22Rv1 (cell line): ENCODE data around the gene MRPS24.

ENCODE experiments used
- ZFX ChIP-seq: fragments of 450-650 bp; IDR thresholded peaks from 2 replicates; pipeline ENCODE4 v1.6.1; 2017; ENCODE audit warnings: antibody characterized with exemption, borderline replicate concordance
- TF ChIP-seq, protein P1 (sequence below): fragments of 450-650 bp; IDR thresholded peaks from 2 replicates; pipeline ENCODE4 v1.5.1; 2017; ENCODE audit warnings: mild to moderate bottlenecking

DNA sequence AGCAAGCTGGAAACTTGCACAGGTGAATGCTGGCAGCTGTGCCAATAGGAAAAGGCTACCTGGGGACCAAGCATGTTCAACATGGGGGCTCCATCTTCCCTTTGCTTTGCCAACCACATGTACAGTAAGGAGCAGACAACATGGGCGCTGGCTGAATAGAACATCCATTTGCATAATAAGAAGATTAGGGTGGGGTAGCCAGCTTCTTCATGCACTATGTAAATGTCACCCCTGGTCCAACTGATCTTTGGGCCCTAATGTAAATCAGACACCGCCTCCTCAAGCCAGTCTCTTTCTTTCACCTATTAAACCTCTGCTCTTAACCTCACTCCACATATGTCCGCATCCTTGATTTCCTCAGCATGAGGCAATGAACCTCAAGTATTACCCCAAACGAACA lies 26.0 kb downstream of the MRPS24 start:
- TF ChIP-seq, protein P1, sequence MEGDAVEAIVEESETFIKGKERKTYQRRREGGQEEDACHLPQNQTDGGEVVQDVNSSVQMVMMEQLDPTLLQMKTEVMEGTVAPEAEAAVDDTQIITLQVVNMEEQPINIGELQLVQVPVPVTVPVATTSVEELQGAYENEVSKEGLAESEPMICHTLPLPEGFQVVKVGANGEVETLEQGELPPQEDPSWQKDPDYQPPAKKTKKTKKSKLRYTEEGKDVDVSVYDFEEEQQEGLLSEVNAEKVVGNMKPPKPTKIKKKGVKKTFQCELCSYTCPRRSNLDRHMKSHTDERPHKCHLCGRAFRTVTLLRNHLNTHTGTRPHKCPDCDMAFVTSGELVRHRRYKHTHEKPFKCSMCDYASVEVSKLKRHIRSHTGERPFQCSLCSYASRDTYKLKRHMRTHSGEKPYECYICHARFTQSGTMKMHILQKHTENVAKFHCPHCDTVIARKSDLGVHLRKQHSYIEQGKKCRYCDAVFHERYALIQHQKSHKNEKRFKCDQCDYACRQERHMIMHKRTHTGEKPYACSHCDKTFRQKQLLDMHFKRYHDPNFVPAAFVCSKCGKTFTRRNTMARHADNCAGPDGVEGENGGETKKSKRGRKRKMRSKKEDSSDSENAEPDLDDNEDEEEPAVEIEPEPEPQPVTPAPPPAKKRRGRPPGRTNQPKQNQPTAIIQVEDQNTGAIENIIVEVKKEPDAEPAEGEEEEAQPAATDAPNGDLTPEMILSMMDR, result no peak
- no peak for TF ChIP-seq ZFX
